ENCODE results near the gene NDUFS2.

The NDUFS2 gene

GRCh38 chr1:161198194-161198896 lies 3.8 kb upstream of the NDUFS2 start:
- peak overlapping the region; percentile 96 for H3K27ac ChIP-seq
- no peaks in the 10 kb centered on the region for H3K9me3 ChIP-seq (ENCODE audit: severe bottlenecking)
- peaks cover 10% of the 10 kb centered on the region for H3K36me3 ChIP-seq
- peak overlapping the region; percentile 19 for H3K4me3 ChIP-seq (ENCODE audit: low read depth, low read length)
- DNase-seq, result peak; percentile 88
- H3K27me3 ChIP-seq (ENCODE audit: insufficient read depth, low read depth, severe bottlenecking), result no peaks in the 10 kb centered on the region
- TF ChIP-seq CTCF (IDR thresholded peaks at IDR 0.05; ENCODE audit: low read depth, low read length), result peak; percentile 48

DNA sequence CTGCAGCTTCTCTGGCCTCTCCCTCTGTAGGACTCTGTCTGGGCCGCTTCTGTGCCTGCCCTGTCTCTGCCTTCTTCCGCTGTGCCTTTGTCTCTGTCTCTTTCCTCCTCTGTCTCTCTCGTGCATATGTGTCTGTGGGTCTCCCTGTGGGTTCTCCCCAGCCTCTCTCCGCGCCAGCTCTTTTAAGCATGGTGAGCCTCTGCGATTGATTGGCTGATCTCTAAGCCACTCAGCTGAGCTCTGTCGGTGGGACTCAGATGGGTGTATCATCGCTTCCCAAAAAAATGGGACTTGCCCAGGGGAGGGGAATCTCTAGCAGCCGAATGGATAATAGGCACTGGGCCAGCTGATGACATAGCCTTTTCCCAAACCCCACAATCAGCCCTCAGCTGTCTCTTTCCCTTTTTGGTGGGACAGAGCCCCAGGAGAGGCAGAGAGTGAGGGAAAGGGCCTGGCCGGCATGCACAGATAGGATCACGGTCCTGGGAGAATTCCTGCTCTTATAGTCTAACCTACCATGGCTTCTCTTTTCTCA lies 3.2 kb upstream of the NDUFS2 start, which contains the start of gene ADAMTS4:
TSS of gene ADAMTS4 (minus strand) at position 158 of the 535 bp plus-strand sequence. CDS start 427 bp downstream, outside the sequence.
- no peak for TF ChIP-seq CTCF (IDR thresholded peaks at IDR 0.05; ENCODE audit: low read depth, low read length)

DNA sequence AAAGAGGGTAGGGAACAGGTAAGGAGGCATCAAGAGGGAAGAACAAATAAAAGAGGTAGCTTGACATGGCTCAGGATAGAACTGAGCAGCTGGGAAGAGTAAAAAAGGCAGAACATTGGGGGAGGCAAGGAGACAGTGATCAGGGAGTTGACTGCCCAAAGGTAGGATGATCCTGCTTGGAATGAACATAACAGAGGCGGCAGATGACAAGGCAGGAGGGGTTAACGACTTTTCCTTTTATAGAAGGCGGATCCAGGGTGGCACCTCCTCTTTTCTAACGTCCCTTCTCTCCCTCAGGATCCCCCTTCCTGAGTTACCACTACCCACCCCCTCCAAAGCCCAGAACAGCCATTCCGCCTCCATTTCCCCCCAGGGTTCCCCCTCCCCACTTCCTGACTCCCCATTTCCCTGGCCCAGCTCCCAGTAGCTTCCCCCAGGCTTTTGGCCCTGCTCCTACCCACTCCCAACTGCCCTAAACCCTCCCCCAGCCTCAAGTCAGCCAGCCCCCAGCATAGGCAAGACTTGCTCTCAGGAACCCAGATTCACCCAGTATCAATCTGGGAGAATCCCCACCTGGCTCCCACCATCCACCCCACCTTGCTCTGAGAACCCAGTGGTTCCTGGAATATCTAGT lies 2.5 kb upstream of the NDUFS2 start:
- no peak for TF ChIP-seq CTCF (IDR thresholded peaks at IDR 0.05; ENCODE audit: low read depth, low read length)
- DNase-seq, result no peak
- Histone ChIP-seq H3K4me3 (ENCODE audit: low read depth, low read length) (no peak overlapping the region), H3K36me3 (peaks cover 19% of the 10 kb centered on the region), H3K27ac (0 out of 2 replicates have a peak overlapping the region, but pooled peaks have one; percentile 7), H3K9me3 (ENCODE audit: severe bottlenecking) (no peaks in the 10 kb centered on the region), H3K27me3 (ENCODE audit: insufficient read depth, low read depth, severe bottlenecking) (no peaks in the 10 kb centered on the region)

More for the DNA sequence above, 3.2 kb upstream of the NDUFS2 start, which contains the start of gene ADAMTS4:
- Histone ChIP-seq H3K4me3 (ENCODE audit: low read depth, low read length) (peak within 1 kb of the TSS; percentile 19), H3K27me3 (ENCODE audit: insufficient read depth, low read depth, severe bottlenecking) (no peaks in the 10 kb centered on the region), H3K27ac (peak within 1 kb of the TSS; percentile 96), H3K9me3 (ENCODE audit: severe bottlenecking) (no peaks in the 10 kb centered on the region), H3K36me3 (peaks cover 14% of the 10 kb centered on the region)
- DNase-seq, result peak; percentile 65

- Histone ChIP-seq H3K9me3 (ENCODE audit: severe bottlenecking) (no peaks in the 10 kb centered on the region), H3K27me3 (ENCODE audit: insufficient read depth, low read depth, severe bottlenecking) (no peaks in the 10 kb centered on the region), H3K27ac (peak overlapping the region; percentile 87), H3K36me3 (peaks cover 21% of the 10 kb centered on the region), H3K4me3 (ENCODE audit: low read depth, low read length) (no peak overlapping the region)
- no peak for DNase-seq
- no peak for TF ChIP-seq CTCF (IDR thresholded peaks at IDR 0.05; ENCODE audit: low read depth, low read length)
Measured at GRCh38 chr1:161200421-161200991, 1.7 kb upstream of the NDUFS2 start.

- Histone ChIP-seq H3K36me3 (peaks cover 17% of the 10 kb centered on the region), H3K27me3 (ENCODE audit: insufficient read depth, low read depth, severe bottlenecking) (no peaks in the 10 kb centered on the region), H3K9me3 (ENCODE audit: severe bottlenecking) (no peaks in the 10 kb centered on the region), H3K27ac (peak overlapping the region; percentile 87), H3K4me3 (ENCODE audit: low read depth, low read length) (peak overlapping the region; percentile 79)
- no peak for TF ChIP-seq CTCF (IDR thresholded peaks at IDR 0.05; ENCODE audit: low read depth, low read length)
- DNase-seq, result no peak
Measured at GRCh38 chr1:161200992-161201835, 953 bp upstream of the NDUFS2 start.
